Karpas-422 (cell line): ENCODE results near the gene CST7. TPM values are rescaled to one million over a fixed set of nuclear protein-coding genes. Genes with fewer than 3 reads are reported as not detected.

ENCODE experiments used
- DNase-seq: peaks from one replicate; pipeline ENCODE4 v3.0.0-alpha.2; 2015
- H2AFZ ChIP-seq: fragments of 200-600 bp; sonication (generic); 2 replicates; pipeline ENCODE4 v1.6.1; 2014; ENCODE audit warnings: antibody characterized with exemption, low read length, mixed read lengths
- H3K27ac ChIP-seq: fragments of 200-600 bp; sonication (generic); 2 replicates; pipeline ENCODE4 v1.5.1; 2014; ENCODE audit warnings: mild to moderate bottlenecking, low read length, moderate library complexity
- H3K27me3 ChIP-seq: fragments of 200-600 bp; sonication (generic); 2 replicates; pipeline ENCODE4 v1.6.1; 2014; ENCODE audit warnings: low read length, mixed read lengths
- H3K36me3 ChIP-seq: fragments of 200-600 bp; sonication (generic); 2 replicates; pipeline ENCODE4 v1.6.1; 2014; ENCODE audit warnings: low read length, mixed read lengths; ENCODE audit not compliant: insufficient read depth
- H3K4me1 ChIP-seq: fragments of 200-600 bp; sonication (generic); 2 replicates; pipeline ENCODE4 v1.6.1; 2014; ENCODE audit warnings: mild to moderate bottlenecking, low read length, mixed read lengths
- H3K4me2 ChIP-seq: fragments of 200-600 bp; sonication (generic); 2 replicates; pipeline ENCODE4 v1.6.1; 2014; ENCODE audit warnings: low read length, low read depth, mild to moderate bottlenecking; ENCODE audit not compliant: poor library complexity, severe bottlenecking
- H3K4me3 ChIP-seq: fragments of 200-600 bp; sonication (generic); 2 replicates; pipeline ENCODE4 v1.5.1; 2014; ENCODE audit warnings: mild to moderate bottlenecking, antibody characterized with exemption, low read length, mixed read lengths
- H3K79me2 ChIP-seq: fragments of 200-600 bp; sonication (generic); 2 replicates; pipeline ENCODE4 v1.6.1; 2014; ENCODE audit warnings: mild to moderate bottlenecking, low read length, mixed read lengths
- H3K9ac ChIP-seq: fragments of 200-600 bp; sonication (generic); 2 replicates; pipeline ENCODE4 v1.6.0; 2014; ENCODE audit warnings: low read length
- H3K9me2 ChIP-seq: fragments of 200-600 bp; sonication (generic), shearing (Covaris generic); replicated peaks from 2 replicates; pipeline ENCODE4 v1.6.0; 2014; ENCODE audit warnings: mild to moderate bottlenecking, low read length, moderate library complexity; ENCODE audit not compliant: insufficient read depth
- H3K9me3 ChIP-seq: fragments of 300-700, 200-600 bp; sonication (generic); 2 replicates; pipeline ENCODE4 v1.6.1; 2014; ENCODE audit warnings: low read length, mixed read lengths
- H4K20me1 ChIP-seq: fragments of 200-600 bp; sonication (generic); 2 replicates; pipeline ENCODE4 v1.6.1; 2014; ENCODE audit warnings: mild to moderate bottlenecking, antibody characterized with exemption, low read length, low read depth; ENCODE audit not compliant: insufficient read depth
- total RNA-seq: library from RNA; depleted of rRNA; stranded (reverse); fragments of >200 nt; shearing (Covaris generic); gene quantifications from 2 replicates; pipeline ENCODE4 v1.2.3, GENCODE V29; 2014; ENCODE audit warnings: low replicate concordance

The CST7 gene
- total RNA-seq, 1 experiment from 2014 or later = not detected

GRCh38 chr20:24986436-24987015, 37.5 kb downstream of the CST7 start:
- H3K4me2 ChIP-seq = no peak overlapping the region
- H3K9me3 ChIP-seq = no peaks in the 10 kb centered on the region
- no peaks in the 10 kb centered on the region for H3K9me2 ChIP-seq
- H3K4me1 ChIP-seq = peaks cover 33% of the 10 kb centered on the region
- peaks cover 6% of the 10 kb centered on the region for H4K20me1 ChIP-seq
- H3K27me3 ChIP-seq = no peaks in the 10 kb centered on the region
- H3K79me2 ChIP-seq = peaks cover 100% of the 10 kb centered on the region
- DNase-seq = no peak
- no peak overlapping the region for H2AFZ ChIP-seq
- H3K36me3 ChIP-seq = peaks cover 30% of the 10 kb centered on the region
- H3K9ac ChIP-seq = no peak overlapping the region
- no peak overlapping the region for H3K4me3 ChIP-seq
- H3K27ac ChIP-seq = no peak overlapping the region

GRCh38 chr20:24987244-24987643, 38.2 kb downstream of the CST7 start:
- peaks cover 6% of the 10 kb centered on the region for H4K20me1 ChIP-seq
- no peak overlapping the region for H3K9ac ChIP-seq
- H3K9me3 ChIP-seq = no peaks in the 10 kb centered on the region
- H3K4me3 ChIP-seq = no peak overlapping the region
- H3K27ac ChIP-seq = no peak overlapping the region
- no peak overlapping the region for H2AFZ ChIP-seq
- H3K4me2 ChIP-seq = no peak overlapping the region
- H3K9me2 ChIP-seq = no peaks in the 10 kb centered on the region
- no peak for DNase-seq
- no peaks in the 10 kb centered on the region for H3K27me3 ChIP-seq
- peaks cover 34% of the 10 kb centered on the region for H3K4me1 ChIP-seq
- H3K79me2 ChIP-seq = peaks cover 100% of the 10 kb centered on the region
- H3K36me3 ChIP-seq = peaks cover 23% of the 10 kb centered on the region

GRCh38 chr20:24987873-24988835, 39.1 kb downstream of the CST7 start:
- Histone ChIP-seq H3K4me3 (no peak overlapping the region), H4K20me1 (peaks cover 6% of the 10 kb centered on the region), H2AFZ (no peak overlapping the region), H3K9me3 (no peaks in the 10 kb centered on the region), H3K79me2 (peaks cover 93% of the 10 kb centered on the region), H3K4me1 (peaks cover 38% of the 10 kb centered on the region), H3K36me3 (peaks cover 15% of the 10 kb centered on the region), H3K9ac (no peak overlapping the region), H3K27me3 (no peaks in the 10 kb centered on the region), H3K27ac (no peak overlapping the region), H3K4me2 (no peak overlapping the region), H3K9me2 (no peaks in the 10 kb centered on the region)
- no peak for DNase-seq

GRCh38 chr20:24989162-24989561, 40.1 kb downstream of the CST7 start:
- no peaks in the 10 kb centered on the region for H3K9me3 ChIP-seq
- H4K20me1 ChIP-seq = peaks cover 6% of the 10 kb centered on the region
- no peak overlapping the region for H2AFZ ChIP-seq
- H3K9ac ChIP-seq = no peak overlapping the region; the same call in 1 of the 2 replicates
- peaks cover 5% of the 10 kb centered on the region; the same call in 1 of the 2 replicates for H3K36me3 ChIP-seq
- no peak for DNase-seq
- H3K27me3 ChIP-seq = no peaks in the 10 kb centered on the region
- no peaks in the 10 kb centered on the region for H3K9me2 ChIP-seq
- H3K4me3 ChIP-seq = no peak overlapping the region
- H3K4me1 ChIP-seq = peaks cover 48% of the 10 kb centered on the region
- H3K79me2 ChIP-seq = peaks cover 83% of the 10 kb centered on the region
- no peak overlapping the region for H3K27ac ChIP-seq
- H3K4me2 ChIP-seq = no peak overlapping the region

GRCh38 chr20:24990810-24991252, 41.8 kb downstream of the CST7 start:
- no peaks in the 10 kb centered on the region for H3K36me3 ChIP-seq
- peak overlapping the region; percentile 92 for H3K4me2 ChIP-seq
- H3K9me2 ChIP-seq = no peaks in the 10 kb centered on the region
- H3K4me1 ChIP-seq = peaks cover 60% of the 10 kb centered on the region
- peaks cover 67% of the 10 kb centered on the region for H3K79me2 ChIP-seq
- peaks cover 6% of the 10 kb centered on the region for H4K20me1 ChIP-seq
- peak overlapping the region; percentile 95 for H3K4me3 ChIP-seq
- no peak overlapping the region for H3K27ac ChIP-seq
- H3K27me3 ChIP-seq = no peaks in the 10 kb centered on the region
- no peaks in the 10 kb centered on the region for H3K9me3 ChIP-seq
- H2AFZ ChIP-seq = no peak overlapping the region
- no peak for DNase-seq
- H3K9ac ChIP-seq = peak overlapping the region; percentile 83

GRCh38 chr20:24991897-24992486, 42.9 kb downstream of the CST7 start:
- H3K9me2 ChIP-seq = no peaks in the 10 kb centered on the region

GRCh38 chr20:24992487-24993205, 43.6 kb downstream of the CST7 start, which contains the start of gene APMAP:
TSS of gene APMAP (minus strand) at chr20:24992751. CDS start at chr20:24992688, 63 bp downstream.
- Histone ChIP-seq H3K79me2 (peaks cover 49% of the 10 kb centered on the region), H3K4me3 (peak within 1 kb of the TSS; percentile 95), H3K36me3 (no peaks in the 10 kb centered on the region), H3K4me2 (peak within 1 kb of the TSS; percentile 92), H2AFZ (peak within 1 kb of the TSS; percentile 80), H3K27me3 (no peaks in the 10 kb centered on the region), H3K4me1 (peaks cover 60% of the 10 kb centered on the region), H3K9me3 (no peaks in the 10 kb centered on the region), H3K27ac (peak within 1 kb of the TSS; percentile 75), H4K20me1 (peaks cover 6% of the 10 kb centered on the region), H3K9ac (peak within 1 kb of the TSS; percentile 83), H3K9me2 (no peaks in the 10 kb centered on the region)
- DNase-seq = peak; percentile 99

More at GRCh38 chr20:24991897-24992486, 42.9 kb downstream of the CST7 start:
- H3K4me1 ChIP-seq = peaks cover 60% of the 10 kb centered on the region
- no peaks in the 10 kb centered on the region for H3K9me3 ChIP-seq
- H3K36me3 ChIP-seq = no peaks in the 10 kb centered on the region
- H2AFZ ChIP-seq = peak overlapping the region; percentile 80
- peak; percentile 64 for DNase-seq
- H3K79me2 ChIP-seq = peaks cover 55% of the 10 kb centered on the region
- H3K4me3 ChIP-seq = peak overlapping the region; percentile 95
- H3K4me2 ChIP-seq = peak overlapping the region; percentile 92
- no peak overlapping the region for H3K27ac ChIP-seq
- peaks cover 6% of the 10 kb centered on the region for H4K20me1 ChIP-seq
- H3K27me3 ChIP-seq = no peaks in the 10 kb centered on the region
- H3K9ac ChIP-seq = peak overlapping the region; percentile 83
